Activated T-helper 2 cell treated with anti-CD3 and anti-CD28 coated beads, Interferon-gamma antibody, Interleukin-2, Interleukin-4, amounts not matched to agents 10 μg/mL and 5 μg/mL and 100 μg/mL, durations not matched to agents 14 hours and 24 hours and 36 hours (primary cell): Measurements from ENCODE around the gene PHC2. TPM values are rescaled to one million over a fixed set of nuclear protein-coding genes. Genes with fewer than 3 reads are reported as not detected.

ENCODE experiments used
- DNase-seq: peaks from one replicate; pipeline ENCODE4 v3.0.0; 2021; ENCODE audit warnings: low spot score
- H3K27ac Mint-ChIP-seq: one replicate; pipeline ENCODE4 v1.8.0; 2021; ENCODE audit warnings: mixed read lengths
- H3K27me3 Mint-ChIP-seq: one replicate; pipeline ENCODE4 v1.8.0; 2021; ENCODE audit warnings: low read depth, mixed read lengths
- H3K36me3 Mint-ChIP-seq: one replicate; pipeline ENCODE4 v1.8.0; 2021; ENCODE audit warnings: low read depth, mixed read lengths
- H3K4me1 Mint-ChIP-seq: one replicate; pipeline ENCODE4 v1.8.0; 2021; ENCODE audit warnings: low read depth, mixed read lengths
- H3K4me3 Mint-ChIP-seq: one replicate; pipeline ENCODE4 v1.8.0; 2021; ENCODE audit warnings: low read depth, mild to moderate bottlenecking, moderate library complexity, mixed read lengths
- H3K9me3 Mint-ChIP-seq: one replicate; pipeline ENCODE4 v1.8.0; 2021; ENCODE audit warnings: mixed read lengths
- intact Hi-C: fragments of 100-400 bp; cut with micrococcal nuclease; formaldehyde crosslinking; loops from one replicate; pipeline ENCODE4 v1.15.1; 2023
- total RNA-seq: library from RNA; stranded (reverse); gene quantifications from 2 replicates; pipeline ENCODE4 v1.2.3, GENCODE V29; 2022

Gene PHC2
- total RNA-seq, 1 donor from 2014 or later: 33.1 TPM

GRCh38 chr1:33400153-33400911, 30.6 kb downstream of the PHC2 start:
- intact Hi-C loops: no loop called here
- H3K4me1 Mint-ChIP-seq: peaks cover 10% of the 10 kb centered on the region
- no peak overlapping the region for H3K4me3 Mint-ChIP-seq
- no peaks in the 10 kb centered on the region for H3K9me3 Mint-ChIP-seq
- H3K27me3 Mint-ChIP-seq: peaks cover 40% of the 10 kb centered on the region
- no peak overlapping the region for H3K27ac Mint-ChIP-seq
- H3K36me3 Mint-ChIP-seq: no peaks in the 10 kb centered on the region
- DNase-seq: no peak

GRCh38 chr1:33399375-33399774, 31.5 kb downstream of the PHC2 start:
- H3K4me1 Mint-ChIP-seq: peaks cover 10% of the 10 kb centered on the region
- no peaks in the 10 kb centered on the region for H3K9me3 Mint-ChIP-seq
- peaks cover 39% of the 10 kb centered on the region for H3K27me3 Mint-ChIP-seq
- intact Hi-C loops: no loop called here
- no peak overlapping the region for H3K27ac Mint-ChIP-seq
- DNase-seq: no peak
- no peak overlapping the region for H3K4me3 Mint-ChIP-seq
- H3K36me3 Mint-ChIP-seq: no peaks in the 10 kb centered on the region

- Mint-ChIP-seq H3K9me3 (no peaks in the 10 kb centered on the region), H3K4me1 (peaks cover 10% of the 10 kb centered on the region), H3K27ac (no peak overlapping the region), H3K4me3 (no peak overlapping the region), H3K27me3 (peaks cover 38% of the 10 kb centered on the region), H3K36me3 (no peaks in the 10 kb centered on the region)
- no peak for DNase-seq
- intact Hi-C loops: no loop called here
Measured at GRCh38 chr1:33397994-33398393, 32.9 kb downstream of the PHC2 start.

- DNase-seq: no peak
- Mint-ChIP-seq H3K27ac (no peak overlapping the region), H3K4me1 (peaks cover 10% of the 10 kb centered on the region), H3K27me3 (peaks cover 45% of the 10 kb centered on the region), H3K9me3 (no peaks in the 10 kb centered on the region), H3K4me3 (no peak overlapping the region), H3K36me3 (no peaks in the 10 kb centered on the region)
- intact Hi-C loops: no loop called here
Measured at GRCh38 chr1:33397125-33397506, 33.8 kb downstream of the PHC2 start.

GRCh38 chr1:33396188-33397124, 34.4 kb downstream of the PHC2 start:
- H3K9me3 Mint-ChIP-seq: no peaks in the 10 kb centered on the region
- H3K4me3 Mint-ChIP-seq: no peak overlapping the region
- intact Hi-C loops: no loop called here
- peaks cover 10% of the 10 kb centered on the region for H3K4me1 Mint-ChIP-seq
- H3K27ac Mint-ChIP-seq: no peak overlapping the region
- H3K36me3 Mint-ChIP-seq: no peaks in the 10 kb centered on the region
- H3K27me3 Mint-ChIP-seq: peaks cover 46% of the 10 kb centered on the region
- DNase-seq: no peak

- Mint-ChIP-seq H3K36me3 (no peaks in the 10 kb centered on the region), H3K27ac (no peak overlapping the region)
Measured at GRCh38 chr1:33394770-33395169, 36.1 kb downstream of the PHC2 start.

GRCh38 chr1:33393991-33394390, 36.9 kb downstream of the PHC2 start:
- H3K27me3 Mint-ChIP-seq: peaks cover 37% of the 10 kb centered on the region
- no peak for DNase-seq
- intact Hi-C loops: no loop called here
- H3K36me3 Mint-ChIP-seq: no peaks in the 10 kb centered on the region
- H3K4me1 Mint-ChIP-seq: peaks cover 10% of the 10 kb centered on the region
- no peaks in the 10 kb centered on the region for H3K9me3 Mint-ChIP-seq
- H3K4me3 Mint-ChIP-seq: no peak overlapping the region
- no peak overlapping the region for H3K27ac Mint-ChIP-seq

More at GRCh38 chr1:33394770-33395169, 36.1 kb downstream of the PHC2 start:
- H3K4me1 Mint-ChIP-seq: peaks cover 10% of the 10 kb centered on the region
- peaks cover 41% of the 10 kb centered on the region for H3K27me3 Mint-ChIP-seq
- intact Hi-C loops: no loop called here
- no peak for DNase-seq
- no peaks in the 10 kb centered on the region for H3K9me3 Mint-ChIP-seq
- no peak overlapping the region for H3K4me3 Mint-ChIP-seq

GRCh38 chr1:33393524-33393923, 37.4 kb downstream of the PHC2 start:
- Mint-ChIP-seq H3K9me3 (no peaks in the 10 kb centered on the region), H3K36me3 (no peaks in the 10 kb centered on the region), H3K4me3 (no peak overlapping the region), H3K27me3 (peaks cover 37% of the 10 kb centered on the region), H3K27ac (no peak overlapping the region), H3K4me1 (peaks cover 10% of the 10 kb centered on the region)
- intact Hi-C loops: no loop called here
- DNase-seq: no peak

- no peak for DNase-seq
- Mint-ChIP-seq H3K9me3 (no peaks in the 10 kb centered on the region), H3K27ac (no peak overlapping the region), H3K4me1 (peaks cover 8% of the 10 kb centered on the region), H3K27me3 (peaks cover 33% of the 10 kb centered on the region), H3K4me3 (no peak overlapping the region), H3K36me3 (no peaks in the 10 kb centered on the region)
- intact Hi-C loops: no loop called here
Measured at GRCh38 chr1:33392639-33393038, 38.3 kb downstream of the PHC2 start.

GRCh38 chr1:33392206-33392605, 38.7 kb downstream of the PHC2 start:
- no peak for DNase-seq
- intact Hi-C loops: no loop called here
- Mint-ChIP-seq H3K27me3 (peaks cover 33% of the 10 kb centered on the region), H3K36me3 (no peaks in the 10 kb centered on the region), H3K9me3 (no peaks in the 10 kb centered on the region), H3K4me3 (no peak overlapping the region), H3K27ac (no peak overlapping the region), H3K4me1 (peaks cover 8% of the 10 kb centered on the region)

- DNase-seq: no peak
- Mint-ChIP-seq H3K4me1 (peaks cover 3% of the 10 kb centered on the region), H3K9me3 (no peaks in the 10 kb centered on the region), H3K27ac (no peak overlapping the region), H3K27me3 (peaks cover 33% of the 10 kb centered on the region), H3K4me3 (no peak overlapping the region), H3K36me3 (no peaks in the 10 kb centered on the region)
- intact Hi-C loops: no loop called here
Measured at GRCh38 chr1:33391343-33392078, 39.4 kb downstream of the PHC2 start.

- no peaks in the 10 kb centered on the region for H3K36me3 Mint-ChIP-seq
- intact Hi-C loops: no loop called here
- peaks cover 30% of the 10 kb centered on the region for H3K27me3 Mint-ChIP-seq
- H3K9me3 Mint-ChIP-seq: no peaks in the 10 kb centered on the region
- no peak overlapping the region for H3K4me3 Mint-ChIP-seq
- no peak overlapping the region for H3K27ac Mint-ChIP-seq
- DNase-seq: no peak
- H3K4me1 Mint-ChIP-seq: no peaks in the 10 kb centered on the region
Measured at GRCh38 chr1:33390542-33390941, 40.4 kb downstream of the PHC2 start.
